HG03139 (cell line): ENCODE measurements around the gene MON1A.
"Not testable (repeated sequence)": the region's sequence is repeated elsewhere in the genome, so short reads cannot be mapped to it uniquely, and the experiment has no call there.

Experiments used
- ATAC-seq: cut with Tn5 transposase; IDR thresholded peaks from one replicate; pipeline ENCODE4 v1.9.1; 2021; ENCODE audit not compliant: unreplicated experiment

Gene MON1A

GRCh38 chr3:49929291-49930167 is at the start of gene MON1A:
Gene MON1A (minus strand): TSS chr3:49929811. CDS start chr3:49913346, 16,465 bp downstream.
- peak; percentile 89 for ATAC-seq

GRCh38 chr3:49976942-49977341 is 47.3 kb upstream of the MON1A start:
- ATAC-seq, result no peak

- ATAC-seq, result no peak
Measured at GRCh38 chr3:49972656-49973055, 43.0 kb upstream of the MON1A start.

GRCh38 chr3:49968346-49968745 is 38.7 kb upstream of the MON1A start:
- ATAC-seq, result no peak

- no peak for ATAC-seq
Measured at GRCh38 chr3:49967291-49967690, 37.7 kb upstream of the MON1A start.

GRCh38 chr3:49966233-49966942 is 36.8 kb upstream of the MON1A start:
- ATAC-seq, result no peak

GRCh38 chr3:49955636-49956035 is 26.0 kb upstream of the MON1A start:
- no peak for ATAC-seq

GRCh38 chr3:49952924-49953323 is 23.3 kb upstream of the MON1A start:
- ATAC-seq, result no peak

GRCh38 chr3:49942651-49943050 is 13.0 kb upstream of the MON1A start:
- no peak for ATAC-seq

GRCh38 chr3:49940667-49941249 is 11.1 kb upstream of the MON1A start:
- ATAC-seq, result no peak

GRCh38 chr3:49939858-49940666 is 10.5 kb upstream of the MON1A start, which contains the start of gene RBM6:
Gene RBM6 (plus strand): TSS chr3:49940150. CDS start chr3:49962642, 22,492 bp downstream.
- peak; percentile 92 for ATAC-seq

- ATAC-seq, result no peak
Measured at GRCh38 chr3:49937090-49937489, 7.5 kb upstream of the MON1A start.

GRCh38 chr3:49932281-49932680 is 2.7 kb upstream of the MON1A start:
- not testable (repeated sequence) for ATAC-seq

- ATAC-seq, result no peak
Measured at GRCh38 chr3:49930922-49931321, 1.3 kb upstream of the MON1A start.

GRCh38 chr3:49930168-49930690 is 618 bp upstream of the MON1A start:
- ATAC-seq, result no peak

- ATAC-seq, result no peak
Measured at GRCh38 chr3:49928481-49929017, 1.1 kb downstream of the MON1A start.

- ATAC-seq, result no peak
Measured at GRCh38 chr3:49927798-49928197, 1.8 kb downstream of the MON1A start.

GRCh38 chr3:49926117-49926728 is 3.4 kb downstream of the MON1A start:
- no peak for ATAC-seq

- ATAC-seq, result no peak
Measured at GRCh38 chr3:49925485-49925884, 4.1 kb downstream of the MON1A start.

- no peak for ATAC-seq
Measured at GRCh38 chr3:49924683-49925082, 4.9 kb downstream of the MON1A start.
